ENCODE data around the gene CEP135. TPM values are rescaled to one million over a fixed set of nuclear protein-coding genes. Genes with fewer than 3 reads are reported as not detected.

Gene CEP135
- total RNA-seq, 1 experiment from 2014 or later, result 10.9 TPM

DNA sequence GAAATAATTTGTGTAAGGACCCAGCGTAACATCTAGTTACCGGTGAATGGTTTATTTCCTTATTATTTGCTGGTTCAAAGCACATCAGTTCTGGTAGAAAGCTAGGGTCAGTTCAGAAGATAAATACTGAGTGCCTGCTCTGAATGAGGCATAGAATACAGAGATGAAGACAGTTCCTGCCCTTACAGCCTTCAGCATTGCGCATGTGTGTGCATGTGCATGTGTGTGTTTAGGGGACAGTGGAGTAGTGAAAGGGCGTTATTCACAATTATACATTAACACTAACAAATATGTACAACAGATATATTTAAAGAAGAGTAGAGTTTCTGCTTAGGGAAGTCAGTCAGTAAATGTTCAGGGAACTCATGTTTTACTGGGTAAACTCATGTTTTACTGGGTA, 29.1 kb downstream of the CEP135 start:
- Histone ChIP-seq H3K9me2 (ENCODE audit: insufficient read depth) (no peaks in the 10 kb centered on the region), H3K9ac (ENCODE audit: low read length) (no peak overlapping the region), H4K20me1 (ENCODE audit: insufficient read depth) (no peaks in the 10 kb centered on the region), H3K79me2 (ENCODE audit: insufficient read depth, low read length) (no peaks in the 10 kb centered on the region), H3K9me3 (ENCODE audit: control insufficient read depth in 1 of 2, insufficient read depth in 1 of 2, low read depth in 1 of 2, low read length in 2 of 2) (no peaks in the 10 kb centered on the region), H3K4me3 (replicated peaks in 1 of 2; ENCODE audit: low read depth in 1 of 2, low read length in 2 of 2) (no peak overlapping the region), H3K4me2 (ENCODE audit: low read length) (no peak overlapping the region), H2AFZ (ENCODE audit: low read depth, low read length, poor library complexity, severe bottlenecking) (no peak overlapping the region), H3K4me1 (ENCODE audit: control insufficient read depth in 1 of 2, insufficient read depth in 2 of 2, low read length in 2 of 2) (no peaks in the 10 kb centered on the region), H3K27me3 (ENCODE audit: insufficient read depth, low read length) (no peaks in the 10 kb centered on the region), H3K36me3 (ENCODE audit: control insufficient read depth in 1 of 2, insufficient read depth in 2 of 2, low read length in 2 of 2) (peaks cover 4 to 7% of the 10 kb centered on the region in 2 experiments; a peak in 2 of 4 replicates), H3K27ac (ENCODE audit: low read depth, low read length) (no peak overlapping the region)
- BruUV-seq (replicated peaks), result no TSS peak
- ATAC-seq, result no peak
- ChIA-PET POLR2A (no interaction called here), CTCF (no interaction called here), RAD21 (ENCODE audit: low non-redundant PET in 1 of 2, low total read pairs in 2 of 2, uncharacterized antibody in 2 of 2, unreplicated experiment in 2 of 2) (no interaction called here)
- intact Hi-C loops (cut with micrococcal nuclease), result no loop called here
- no peak for TF ChIP-seq YY1 (IDR thresholded peaks at IDR 0.05; ENCODE audit: extremely low read depth, insufficient replicate concordance, low read depth, low read length)
- TF ChIP-seq, protein P1, sequence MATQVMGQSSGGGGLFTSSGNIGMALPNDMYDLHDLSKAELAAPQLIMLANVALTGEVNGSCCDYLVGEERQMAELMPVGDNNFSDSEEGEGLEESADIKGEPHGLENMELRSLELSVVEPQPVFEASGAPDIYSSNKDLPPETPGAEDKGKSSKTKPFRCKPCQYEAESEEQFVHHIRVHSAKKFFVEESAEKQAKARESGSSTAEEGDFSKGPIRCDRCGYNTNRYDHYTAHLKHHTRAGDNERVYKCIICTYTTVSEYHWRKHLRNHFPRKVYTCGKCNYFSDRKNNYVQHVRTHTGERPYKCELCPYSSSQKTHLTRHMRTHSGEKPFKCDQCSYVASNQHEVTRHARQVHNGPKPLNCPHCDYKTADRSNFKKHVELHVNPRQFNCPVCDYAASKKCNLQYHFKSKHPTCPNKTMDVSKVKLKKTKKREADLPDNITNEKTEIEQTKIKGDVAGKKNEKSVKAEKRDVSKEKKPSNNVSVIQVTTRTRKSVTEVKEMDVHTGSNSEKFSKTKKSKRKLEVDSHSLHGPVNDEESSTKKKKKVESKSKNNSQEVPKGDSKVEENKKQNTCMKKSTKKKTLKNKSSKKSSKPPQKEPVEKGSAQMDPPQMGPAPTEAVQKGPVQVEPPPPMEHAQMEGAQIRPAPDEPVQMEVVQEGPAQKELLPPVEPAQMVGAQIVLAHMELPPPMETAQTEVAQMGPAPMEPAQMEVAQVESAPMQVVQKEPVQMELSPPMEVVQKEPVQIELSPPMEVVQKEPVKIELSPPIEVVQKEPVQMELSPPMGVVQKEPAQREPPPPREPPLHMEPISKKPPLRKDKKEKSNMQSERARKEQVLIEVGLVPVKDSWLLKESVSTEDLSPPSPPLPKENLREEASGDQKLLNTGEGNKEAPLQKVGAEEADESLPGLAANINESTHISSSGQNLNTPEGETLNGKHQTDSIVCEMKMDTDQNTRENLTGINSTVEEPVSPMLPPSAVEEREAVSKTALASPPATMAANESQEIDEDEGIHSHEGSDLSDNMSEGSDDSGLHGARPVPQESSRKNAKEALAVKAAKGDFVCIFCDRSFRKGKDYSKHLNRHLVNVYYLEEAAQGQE (IDR thresholded peaks at IDR 0.05; ENCODE audit: low read depth), result no peak
- TF ChIP-seq CEBPB (IDR thresholded peaks at IDR 0.05; ENCODE audit: low read depth), result no peak
- no peak for TF ChIP-seq POLR2AphosphoS5 (IDR thresholded peaks at IDR 0.05; ENCODE audit: low read depth, low read length)
- TF ChIP-seq EGR1 (IDR thresholded peaks at IDR 0.05; ENCODE audit: low read depth), result no peak
- TF ChIP-seq SP1 (IDR thresholded peaks at IDR 0.05; ENCODE audit: low read depth), result no peak
- no peak for TF ChIP-seq CBX3 (IDR thresholded peaks at IDR 0.05; ENCODE audit: low read depth)
- no peak for TF ChIP-seq ELF1 (IDR thresholded peaks at IDR 0.05; ENCODE audit: borderline replicate concordance, low read depth)
- TF ChIP-seq EZH2 (IDR thresholded peaks at IDR 0.05), result no peak
- TF ChIP-seq, protein P2, sequence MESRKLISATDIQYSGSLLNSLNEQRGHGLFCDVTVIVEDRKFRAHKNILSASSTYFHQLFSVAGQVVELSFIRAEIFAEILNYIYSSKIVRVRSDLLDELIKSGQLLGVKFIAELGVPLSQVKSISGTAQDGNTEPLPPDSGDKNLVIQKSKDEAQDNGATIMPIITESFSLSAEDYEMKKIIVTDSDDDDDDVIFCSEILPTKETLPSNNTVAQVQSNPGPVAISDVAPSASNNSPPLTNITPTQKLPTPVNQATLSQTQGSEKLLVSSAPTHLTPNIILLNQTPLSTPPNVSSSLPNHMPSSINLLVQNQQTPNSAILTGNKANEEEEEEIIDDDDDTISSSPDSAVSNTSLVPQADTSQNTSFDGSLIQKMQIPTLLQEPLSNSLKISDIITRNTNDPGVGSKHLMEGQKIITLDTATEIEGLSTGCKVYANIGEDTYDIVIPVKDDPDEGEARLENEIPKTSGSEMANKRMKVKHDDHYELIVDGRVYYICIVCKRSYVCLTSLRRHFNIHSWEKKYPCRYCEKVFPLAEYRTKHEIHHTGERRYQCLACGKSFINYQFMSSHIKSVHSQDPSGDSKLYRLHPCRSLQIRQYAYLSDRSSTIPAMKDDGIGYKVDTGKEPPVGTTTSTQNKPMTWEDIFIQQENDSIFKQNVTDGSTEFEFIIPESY (IDR thresholded peaks at IDR 0.05; ENCODE audit: extremely low read depth, insufficient replicate concordance, low read length), result no peak
- TF ChIP-seq JUND (IDR thresholded peaks at IDR 0.05), result no peak
- no peak for TF ChIP-seq FOSL1 (IDR thresholded peaks at IDR 0.05; ENCODE audit: low read depth)
- TF ChIP-seq, protein P3, sequence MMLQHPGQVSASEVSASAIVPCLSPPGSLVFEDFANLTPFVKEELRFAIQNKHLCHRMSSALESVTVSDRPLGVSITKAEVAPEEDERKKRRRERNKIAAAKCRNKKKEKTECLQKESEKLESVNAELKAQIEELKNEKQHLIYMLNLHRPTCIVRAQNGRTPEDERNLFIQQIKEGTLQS (IDR thresholded peaks at IDR 0.05), result no peak
- TF ChIP-seq SIN3A (IDR thresholded peaks at IDR 0.05; ENCODE audit: low read depth), result no peak
- TF ChIP-seq EZH2phosphoT487 (IDR thresholded peaks at IDR 0.05; ENCODE audit: borderline replicate concordance), result no peak
- TF ChIP-seq ZFX (IDR thresholded peaks at IDR 0.05), result no peak
- DNase-seq (ENCODE audit: low read depth, low spot score), result no peak
